H1 (cell line): ENCODE results near the gene SYNJ2. TPM values are rescaled to one million over a fixed set of nuclear protein-coding genes. Genes with fewer than 3 reads are reported as not detected.

Source experiments
- CTCF ChIA-PET: fragments of 300-600 bp; sonication (Branson Sonifier 250); formaldehyde crosslinking; loops from one replicate; lab custom pipeline; 2021; ENCODE audit not compliant: partially characterized antibody; lab: Charles Lee
- POLR2A ChIA-PET: fragments of 300-600 bp; sonication (Branson Sonifier 250); formaldehyde crosslinking; loops from one replicate; lab custom pipeline; 2021; ENCODE audit warnings: inconsistent platforms; ENCODE audit not compliant: partially characterized antibody; lab: Charles Lee
- DNase-seq, 2 experiments: peaks; one replicate each; pipeline versions ENCODE4 v3.0.0 to v3.0.0-alpha.2; 2010 to 2022; ENCODE audit warnings: low spot score in 2 of 2, low read depth in 1 of 2, mixed read lengths in 1 of 2
- FAIRE-seq: peaks from 2 replicates; lab custom pipeline; 2011; peaks lifted over from hg19 to GRCh38; lab: Jason Lieb, UNC
- H2AFZ ChIP-seq: 2 replicates; pipeline ENCODE4 v1.8.1; 2012; ENCODE audit warnings: low read length, inconsistent platforms
- H2AK5ac ChIP-seq: 2 replicates; pipeline ENCODE4 v1.6.1; 2013; ENCODE audit warnings: low read depth, low read length
- H2BK120ac ChIP-seq: replicated peaks from 2 replicates; pipeline ENCODE3; 2013; ENCODE audit warnings: low read depth, low read length, inconsistent platforms
- H2BK12ac ChIP-seq: 2 replicates; pipeline ENCODE4 v1.6.1; 2013; ENCODE audit warnings: low read depth, low read length
- H2BK15ac ChIP-seq: 2 replicates; pipeline ENCODE4 v1.6.1; 2013; ENCODE audit warnings: low read length
- H2BK20ac ChIP-seq: 2 replicates; pipeline ENCODE4 v1.6.1; 2013; ENCODE audit warnings: low read length
- H2BK5ac ChIP-seq: 2 replicates; pipeline ENCODE4 v1.6.1; 2013; ENCODE audit warnings: low read depth, low read length
- H3K14ac ChIP-seq: 2 replicates; pipeline ENCODE4 v1.6.1; 2013; ENCODE audit warnings: inconsistent platforms; ENCODE audit not compliant: insufficient read length
- H3K18ac ChIP-seq: 2 replicates; pipeline ENCODE4 v1.6.1; 2013; ENCODE audit warnings: low read length; ENCODE audit errors: extremely low read depth
- H3K23ac ChIP-seq: 2 replicates; pipeline ENCODE4 v1.6.1; 2013; ENCODE audit warnings: inconsistent platforms; ENCODE audit not compliant: insufficient read length
- H3K23me2 ChIP-seq: 2 replicates; pipeline ENCODE4 v1.6.1; 2013; ENCODE audit warnings: low read depth, low read length
- H3K27ac ChIP-seq: 2 replicates; pipeline ENCODE4 v1.6.1; 2011; ENCODE audit warnings: low read depth, low read length, inconsistent platforms
- H3K27me3 ChIP-seq, 4 experiments: replicated peaks in 1 of 4; 1 replicate in 1 of 4; 2 replicates in 3 of 4; pipeline versions ENCODE4 v1.6.1 to v1.8.1; 2011 to 2013; ENCODE audit warnings: low read length in 3 of 4, mild to moderate bottlenecking in 3 of 4, inconsistent platforms in 2 of 4, mixed read lengths in 2 of 4, moderate library complexity in 1 of 4; ENCODE audit not compliant: control insufficient read depth in 3 of 4, insufficient read depth in 3 of 4; ENCODE audit errors: extremely low read depth in 1 of 4
- H3K36me3 ChIP-seq, 4 experiments: 2 replicates each; pipeline versions ENCODE4 v1.6.1 to v1.8.1; 2011 to 2013; ENCODE audit warnings: mild to moderate bottlenecking in 4 of 4, low read length in 3 of 4, moderate library complexity in 2 of 4, control low read depth in 1 of 4, inconsistent platforms in 1 of 4; ENCODE audit not compliant: insufficient read depth in 4 of 4, control insufficient read depth in 2 of 4
- H3K4ac ChIP-seq: replicated peaks from 2 replicates; pipeline ENCODE3; 2013; ENCODE audit warnings: low read length, low read depth, mixed read lengths, inconsistent platforms; ENCODE audit not compliant: insufficient read length
- H3K4me1 ChIP-seq, 4 experiments: replicated peaks in 1 of 4; 1 replicate in 1 of 4; 2 replicates in 3 of 4; pipeline versions ENCODE4 v1.6.1 to v1.8.1; 2011 to 2013; ENCODE audit warnings: low read length in 3 of 4, inconsistent platforms in 2 of 4, mixed read lengths in 1 of 4; ENCODE audit not compliant: insufficient read depth in 4 of 4, control insufficient read depth in 3 of 4
- H3K4me2 ChIP-seq, 2 experiments: 2 replicates each; pipeline versions ENCODE4 v1.6.1 to v1.8.1; 2011 to 2013; ENCODE audit warnings: low read depth in 2 of 2, low read length in 2 of 2, control low read depth in 1 of 2, inconsistent platforms in 1 of 2, mild to moderate bottlenecking in 1 of 2; ENCODE audit not compliant: insufficient read depth in 1 of 2
- H3K4me3 ChIP-seq, 4 experiments: fragments of 200-600, 300-600 bp in 1 of 4; sonication (generic), shearing (Covaris generic), sonication (Bioruptor Twin) in 1 of 4; 2 replicates each; pipeline versions ENCODE4 v1.5.1 to v1.8.1; 2011 to 2016; ENCODE audit warnings: low read length in 4 of 4, low read depth in 3 of 4, control low read depth in 2 of 4, inconsistent platforms in 2 of 4, mild to moderate bottlenecking in 2 of 4, mixed read lengths in 1 of 4, moderate library complexity in 1 of 4; ENCODE audit not compliant: insufficient read depth in 2 of 4; ENCODE audit errors: extremely low read depth in 1 of 4
- H3K56ac ChIP-seq: replicated peaks from 2 replicates; pipeline ENCODE3; 2013; ENCODE audit warnings: low read depth, mild to moderate bottlenecking, mixed read lengths, low read length, inconsistent platforms; ENCODE audit not compliant: insufficient read length
- H3K79me1 ChIP-seq: 2 replicates; pipeline ENCODE4 v1.6.1; 2013; ENCODE audit warnings: low read depth, low read length, control low read depth
- H3K79me2 ChIP-seq, 2 experiments: 2 replicates each; pipeline versions ENCODE4 v1.6.1 to v1.8.1; 2012 to 2013; ENCODE audit warnings: low read length in 2 of 2, mild to moderate bottlenecking in 2 of 2, inconsistent platforms in 1 of 2; ENCODE audit not compliant: insufficient read depth in 2 of 2, control insufficient read depth in 1 of 2
- H3K9ac ChIP-seq, 4 experiments: replicated peaks in 1 of 4; 1 replicate in 1 of 4; 2 replicates in 3 of 4; pipeline versions ENCODE4 v1.6.1 to v1.8.1; 2011 to 2013; ENCODE audit warnings: low read depth in 3 of 4, low read length in 3 of 4, control low read depth in 2 of 4, mild to moderate bottlenecking in 2 of 4, moderate library complexity in 2 of 4, inconsistent platforms in 1 of 4; ENCODE audit errors: extremely low read depth in 1 of 4
- H3K9me3 ChIP-seq, 2 experiments: 2 replicates each; pipeline versions ENCODE4 v1.6.1 to v1.8.1; 2012 to 2013; ENCODE audit warnings: mild to moderate bottlenecking in 2 of 2, moderate library complexity in 2 of 2, control low read depth in 1 of 2, inconsistent platforms in 1 of 2, low read depth in 1 of 2, low read length in 1 of 2, mixed read lengths in 1 of 2; ENCODE audit not compliant: insufficient read depth in 2 of 2
- H4K20me1 ChIP-seq, 2 experiments: replicated peaks in 1 of 2; 2 replicates each; pipeline versions ENCODE3 to v1.8.1; 2011 to 2013; ENCODE audit warnings: inconsistent platforms in 2 of 2, low read length in 2 of 2, mild to moderate bottlenecking in 1 of 2; ENCODE audit not compliant: insufficient read depth in 2 of 2, control insufficient read depth in 1 of 2
- H4K5ac ChIP-seq: 2 replicates; pipeline ENCODE4 v1.6.1; 2013; ENCODE audit warnings: low read length, low read depth, mixed read lengths, inconsistent platforms; ENCODE audit not compliant: insufficient read length
- H4K8ac ChIP-seq: 2 replicates; pipeline ENCODE4 v1.8.0; 2013; ENCODE audit warnings: mild to moderate bottlenecking, moderate library complexity, low read length, inconsistent platforms; ENCODE audit not compliant: insufficient read depth; ENCODE audit errors: extremely low read depth
- H4K91ac ChIP-seq: replicated peaks from 2 replicates; pipeline ENCODE3; 2013; ENCODE audit warnings: low read length, mixed read lengths, inconsistent platforms; ENCODE audit not compliant: insufficient read length
- BRCA1 ChIP-seq: IDR thresholded peaks from 2 replicates; pipeline ENCODE4 v1.6.1; 2012; ENCODE audit warnings: low read depth, low read length, improper control_type of control experiment
- TCF12 ChIP-seq: IDR thresholded peaks from 2 replicates; pipeline ENCODE4 v1.6.1; 2011; ENCODE audit warnings: low read depth, mild to moderate bottlenecking, low read length
- WGBS, 2 experiments: shearing (Covaris generic) in 1 of 2; methylation state at CpG; one replicate each; pipeline versions ENCODE4 v1.1.6 to v1.1.7; 2013 to 2015; ENCODE audit warnings: low lambda C conversion rate in 2 of 2, mixed read lengths in 2 of 2, inconsistent platforms in 1 of 2, low coverage in 1 of 2, missing lambda C conversion rate in 1 of 2; ENCODE audit not compliant: insufficient replicate concordance in 2 of 2, insufficient coverage in 1 of 2, insufficient read length in 1 of 2; ENCODE audit errors: extremely low coverage in 1 of 2, missing lambda C conversion rate in 1 of 2; 5-methylcytosine and 5-hydroxymethylcytosine counted together
- polyA plus RNA-seq, 7 experiments: library from polyadenylated mRNA; depleted of rRNA in 3 of 7; stranded (reverse) in 5 of 7; unstranded in 2 of 7; fragments of >200 nt in 5 of 7; fragments of 200-250 nt in 2 of 7; gene quantifications; 1 replicate in 5 of 7; 2 replicates in 1 of 7; 4 replicates in 1 of 7; pipeline versions ENCODE4 v1.2.1 to v1.2.3, GENCODE V29; 2011 to 2013; ENCODE audit warnings: missing spikeins in 2 of 7, mixed read lengths in 2 of 7
- total RNA-seq: library from RNA; stranded (reverse); fragmentation: NEBNext Ultra II Directional; extraction: Animal tissue kit (Norgen Biotek cat#: 25700); gene quantifications from 2 replicates; pipeline ENCODE4 v1.2.1, GENCODE V29; 2021

The SYNJ2 gene
- total and polyA plus RNA-seq, 2 of the 8 experiments (the other 6 are each of a cell fraction or from before 2014, with no cell fraction given): 3.7 to 13.9 TPM

DNA sequence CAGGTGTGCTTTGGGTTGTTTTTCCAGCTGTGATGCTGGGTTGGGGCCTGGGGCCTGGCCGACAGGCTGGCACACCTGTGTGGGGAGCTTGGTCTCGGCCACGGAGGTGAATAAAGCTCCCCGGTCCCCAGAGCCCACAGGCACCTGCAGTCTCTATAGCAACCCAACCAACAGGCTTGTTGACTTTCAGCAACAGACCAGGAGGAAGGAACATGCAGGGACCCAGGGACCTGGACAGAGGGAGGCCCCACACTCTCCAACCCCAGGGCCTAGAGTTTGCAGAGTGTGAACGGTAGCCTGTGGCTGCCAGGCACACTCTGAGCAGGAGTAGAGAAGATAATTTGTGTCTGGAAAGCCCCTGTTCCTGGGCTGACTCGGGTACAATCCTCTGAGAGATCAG lies 14.6 kb upstream of the SYNJ2 start:
- H3K27ac ChIP-seq: no peak overlapping the region
- no peaks in the 10 kb centered on the region for H3K9me3 ChIP-seq
- ChIA-PET CTCF (interaction anchor here (0.9 to 2.2 kb wide), 5 partner anchors 8 to 105 kb away, joined by 3 to 8 read pairs (median 4); no protein-coding TSS in a partner anchor), POLR2A (interaction anchor here (0.6 to 1.5 kb wide), 2 partner anchors 10 to 22 kb away, joined by 3 to 5 read pairs; no protein-coding TSS in a partner anchor)
- H2BK20ac ChIP-seq: no peak overlapping the region
- H3K4ac ChIP-seq: no peak overlapping the region
- H2BK5ac ChIP-seq: no peak overlapping the region; the same call in 1 of the 2 replicates
- H2AK5ac ChIP-seq: no peak overlapping the region
- H2BK120ac ChIP-seq: no peak overlapping the region
- H3K4me2 ChIP-seq: no peak overlapping the region
- H3K36me3 ChIP-seq: no peaks in the 10 kb centered on the region
- no peak overlapping the region for H3K14ac ChIP-seq
- H4K8ac ChIP-seq: no peak overlapping the region; the same call in 1 of the 2 replicates
- no peak overlapping the region for H3K4me3 ChIP-seq
- no peak for DNase-seq
- no peaks in the 10 kb centered on the region for H3K79me1 ChIP-seq
- H3K56ac ChIP-seq: no peak overlapping the region
- no peak overlapping the region for H2BK15ac ChIP-seq
- TF ChIP-seq BRCA1: no peak
- TF ChIP-seq TCF12: 0 out of 2 replicates have a peak, but pooled peaks have one; percentile 56
- no peak overlapping the region for H3K9ac ChIP-seq
- H3K27me3 ChIP-seq: no peaks in the 10 kb centered on the region
- no peak overlapping the region for H3K23ac ChIP-seq
- H2AFZ ChIP-seq: no peak overlapping the region
- peaks cover 2 to 7% (median 6%) of the 10 kb centered on the region in 4 experiments; a peak in 4 of 7 replicates for H3K4me1 ChIP-seq
- H4K5ac ChIP-seq: no peak overlapping the region
- no peak for FAIRE-seq
- no peak overlapping the region for H3K18ac ChIP-seq
- no peaks in the 10 kb centered on the region for H4K20me1 ChIP-seq
- H3K79me2 ChIP-seq: no peaks in the 10 kb centered on the region
- H2BK12ac ChIP-seq: no peak overlapping the region
- H3K23me2 ChIP-seq: no peaks in the 10 kb centered on the region
- H4K91ac ChIP-seq: no peak overlapping the region
- 75% methylated on average over 6 of the region's 6 CpGs; no CpG with 5 or more reads in 1 of the 2 experiments for WGBS, 2 experiments
